ENCODE measurements around the gene NCOA1. TPM values are rescaled to one million over a fixed set of nuclear protein-coding genes. Genes with fewer than 3 reads are reported as not detected.

Gene NCOA1
- total RNA-seq, 1 experiment from 2014 or later, result 27.5 TPM

GRCh38 chr2:24576146-24576545 lies 85.1 kb downstream of the NCOA1 start:
- Histone ChIP-seq H3K36me3 (ENCODE audit: insufficient read depth, low read length, poor library complexity, severe bottlenecking) (no peaks in the 10 kb centered on the region), H3K9me3 (ENCODE audit: low read depth, low read length, poor library complexity, severe bottlenecking) (no peaks in the 10 kb centered on the region), H3K4me3 (ENCODE audit: low read depth, low read length, poor library complexity, severe bottlenecking) (no peak overlapping the region), H3K27ac (ENCODE audit: low read depth, low read length, poor library complexity, severe bottlenecking) (no peak overlapping the region), H3K27me3 (replicated peaks; ENCODE audit: insufficient read depth, low read depth, low read length, poor library complexity) (no peaks in the 10 kb centered on the region), H3K4me1 (ENCODE audit: insufficient read depth, low read length, poor library complexity, severe bottlenecking) (peaks cover 41% of the 10 kb centered on the region)
- no peak for TF ChIP-seq CTCF (conservative IDR thresholded peaks at IDR 0.05; ENCODE audit: low read depth, low read length)
- CTCF ChIA-PET, result no interaction called here
- no TSS peak for BruUV-seq (replicated peaks)
- POLR2A ChIA-PET (ENCODE audit: low non-redundant PET), result no interaction called here
- intact Hi-C loops (cut with micrococcal nuclease; ENCODE audit: unreplicated experiment), result no loop called here
- no peak for DNase-seq (ENCODE audit: low spot score)

- no TSS peak for BruUV-seq (replicated peaks)
- H3K36me3 ChIP-seq (ENCODE audit: insufficient read depth, low read length, poor library complexity, severe bottlenecking), result no peaks in the 10 kb centered on the region
- H3K9me3 ChIP-seq (ENCODE audit: low read depth, low read length, poor library complexity, severe bottlenecking), result no peaks in the 10 kb centered on the region
- intact Hi-C loops (cut with micrococcal nuclease; ENCODE audit: unreplicated experiment), result no loop called here
- TF ChIP-seq CTCF (conservative IDR thresholded peaks at IDR 0.05; ENCODE audit: low read depth, low read length) (no peak), EZH2 (IDR thresholded peaks at IDR 0.05; ENCODE audit: borderline replicate concordance, low read depth, low read length, poor library complexity, severe bottlenecking) (no peak)
- no peak overlapping the region for H3K4me3 ChIP-seq (ENCODE audit: low read depth, low read length, poor library complexity, severe bottlenecking)
- ChIA-PET POLR2A (ENCODE audit: low non-redundant PET) (no interaction called here), CTCF (no interaction called here)
- H3K27me3 ChIP-seq (replicated peaks; ENCODE audit: insufficient read depth, low read depth, low read length, poor library complexity), result no peaks in the 10 kb centered on the region
- no peak for DNase-seq (ENCODE audit: low spot score)
- H3K4me1 ChIP-seq (ENCODE audit: insufficient read depth, low read length, poor library complexity, severe bottlenecking), result peaks cover 41% of the 10 kb centered on the region
- no peak overlapping the region for H3K27ac ChIP-seq (ENCODE audit: low read depth, low read length, poor library complexity, severe bottlenecking)
Measured at GRCh38 chr2:24576617-24577016, 85.6 kb downstream of the NCOA1 start.

GRCh38 chr2:24577481-24577880 lies 86.4 kb downstream of the NCOA1 start:
- no peak for TF ChIP-seq EZH2 (IDR thresholded peaks at IDR 0.05; ENCODE audit: borderline replicate concordance, low read depth, low read length, poor library complexity, severe bottlenecking)
- TF ChIP-seq CTCF (conservative IDR thresholded peaks at IDR 0.05; ENCODE audit: low read depth, low read length), result no peak
- ChIA-PET CTCF (no interaction called here), POLR2A (ENCODE audit: low non-redundant PET) (interaction anchor here (0.8 kb wide), 1 partner anchor 352 kb away, joined by 3 read pairs; no protein-coding TSS in a partner anchor)
- BruUV-seq (replicated peaks), result no TSS peak
- Histone ChIP-seq H3K9me3 (ENCODE audit: low read depth, low read length, poor library complexity, severe bottlenecking) (no peaks in the 10 kb centered on the region), H3K4me1 (ENCODE audit: insufficient read depth, low read length, poor library complexity, severe bottlenecking) (peaks cover 41% of the 10 kb centered on the region), H3K36me3 (ENCODE audit: insufficient read depth, low read length, poor library complexity, severe bottlenecking) (no peaks in the 10 kb centered on the region), H3K4me3 (ENCODE audit: low read depth, low read length, poor library complexity, severe bottlenecking) (peak overlapping the region; percentile 19), H3K27ac (ENCODE audit: low read depth, low read length, poor library complexity, severe bottlenecking) (no peak overlapping the region), H3K27me3 (replicated peaks; ENCODE audit: insufficient read depth, low read depth, low read length, poor library complexity) (no peaks in the 10 kb centered on the region)
- intact Hi-C loops (cut with micrococcal nuclease; ENCODE audit: unreplicated experiment), result no loop called here
- peak; percentile 76 for DNase-seq (ENCODE audit: low spot score)

All from A673 (cell line).